K562 (cell line): Measurements from ENCODE around the gene RIIAD1. TPM values are rescaled to one million over a fixed set of nuclear protein-coding genes. Genes with fewer than 3 reads are reported as not detected.

Experiments used
- BRCA1 ChIP-seq, 2 experiments: fragments of 450-650 bp in 1 of 2; sonication (generic) in 1 of 2; formaldehyde crosslinking in 1 of 2; IDR thresholded peaks; 2 replicates each; pipeline versions ENCODE4 v1.5.0 to v1.6.1; 2017 to 2020; ENCODE audit warnings: mild to moderate bottlenecking in 1 of 2, missing genetic modification reagents in 1 of 2
- BRD9 ChIP-seq: fragments of 450-650 bp; IDR thresholded peaks from 2 replicates; pipeline ENCODE4 v1.6.1; 2018; ENCODE audit warnings: low read depth; ENCODE audit not compliant: partially characterized antibody
- CBX3 ChIP-seq, 2 experiments: IDR thresholded peaks; 1 replicate in 1 of 2; 2 replicates in 1 of 2; pipeline ENCODE4 v1.6.1; 2012; ENCODE audit warnings: inconsistent platforms in 2 of 2, low read length in 2 of 2, borderline replicate concordance in 1 of 2, control low read depth in 1 of 2
- CHD4 ChIP-seq: fragments of 200-600 bp; sonication (generic); IDR thresholded peaks from 3 replicates; pipeline ENCODE4 v1.6.1; 2012; ENCODE audit warnings: low read depth, mild to moderate bottlenecking, mixed read lengths, low read length, inconsistent platforms; ENCODE audit not compliant: insufficient read depth, insufficient replicate concordance, poor library complexity, severe bottlenecking
- DEAF1 ChIP-seq: fragments of 450-650 bp; formaldehyde crosslinking; IDR thresholded peaks from 2 replicates; pipeline ENCODE4 v1.4.0; 2020; ENCODE audit warnings: mild to moderate bottlenecking, moderate library complexity
- FOXJ3 ChIP-seq: sonication (generic); formaldehyde crosslinking; IDR thresholded peaks from 2 replicates; pipeline ENCODE4 v1.4.0; 2020; ENCODE audit warnings: mild to moderate bottlenecking, missing genetic modification reagents
- HDAC1 ChIP-seq, 2 experiments: fragments of 450-650 bp; IDR thresholded peaks; 2 replicates each; pipeline ENCODE4 v1.6.1; 2016 to 2017; ENCODE audit warnings: inconsistent platforms in 1 of 2, mild to moderate bottlenecking in 1 of 2, moderate library complexity in 1 of 2
- HMGN3 ChIP-seq: IDR thresholded peaks from 2 replicates; pipeline ENCODE4 v1.6.1; 2011; ENCODE audit warnings: borderline replicate concordance, low read depth, mild to moderate bottlenecking, mixed read lengths, low read length; ENCODE audit not compliant: insufficient read length; ENCODE audit errors: extremely low read depth
- MAX ChIP-seq: sonication (generic); formaldehyde crosslinking; IDR thresholded peaks from 2 replicates; pipeline ENCODE4 v1.9.0; 2022; ENCODE audit warnings: mild to moderate bottlenecking, missing genetic modification reagents
- MCM7 ChIP-seq, 2 experiments: fragments of 450-650 bp; IDR thresholded peaks; 2 replicates each; pipeline ENCODE4 v1.6.1; 2016 to 2018
- NCOA1 ChIP-seq: fragments of 450-650 bp; IDR thresholded peaks from 2 replicates; pipeline ENCODE4 v1.6.1; 2016; ENCODE audit warnings: low read depth
- NFRKB ChIP-seq: fragments of 450-650 bp; IDR thresholded peaks from 2 replicates; pipeline ENCODE4 v1.6.1; 2016; ENCODE audit warnings: low read depth
- PRMT5 ChIP-seq: sonication (generic); formaldehyde crosslinking; IDR thresholded peaks from 2 replicates; pipeline ENCODE4 v1.5.0; 2020; ENCODE audit warnings: missing genetic modification reagents
- PURB ChIP-seq: sonication (generic); formaldehyde crosslinking; IDR thresholded peaks from 2 replicates; pipeline ENCODE4 v1.9.0; 2021; ENCODE audit warnings: low read depth, mild to moderate bottlenecking, missing genetic modification reagents
- RFX5 ChIP-seq: IDR thresholded peaks from 2 replicates; pipeline ENCODE4 v1.6.1; 2011; ENCODE audit warnings: low read depth, mild to moderate bottlenecking, improper control_type of control experiment, low read length
- SUPT5H ChIP-seq: fragments of 450-650 bp; IDR thresholded peaks from 2 replicates; pipeline ENCODE4 v1.6.1; 2016
- XRCC3 ChIP-seq: fragments of 450-650 bp; IDR thresholded peaks from 2 replicates; pipeline ENCODE4 v1.6.1; 2017; ENCODE audit warnings: mild to moderate bottlenecking, moderate library complexity
- YBX1 ChIP-seq: fragments of 450-650 bp; IDR thresholded peaks from 2 replicates; pipeline ENCODE4 v1.7.1; 2016; ENCODE audit warnings: mild to moderate bottlenecking
- ZBTB8A ChIP-seq: fragments of 450-650 bp; IDR thresholded peaks from 2 replicates; pipeline ENCODE4 v1.6.1; 2018; ENCODE audit warnings: mild to moderate bottlenecking, moderate library complexity; ENCODE audit not compliant: partially characterized antibody
- ZNF232 ChIP-seq: sonication (generic); formaldehyde crosslinking; IDR thresholded peaks from 2 replicates; pipeline ENCODE4 v1.8.0; 2022; ENCODE audit warnings: mild to moderate bottlenecking, missing genetic modification reagents
- ZNF282 ChIP-seq: sonication (generic); formaldehyde crosslinking; IDR thresholded peaks from 2 replicates; pipeline ENCODE4 v1.8.1; 2023; ENCODE audit warnings: missing genetic modification reagents
- polyA plus RNA-seq, 8 experiments: library from polyadenylated mRNA; depleted of rRNA in 4 of 8; stranded (reverse) in 5 of 8; unstranded in 3 of 8; fragments of >200 nt; fragmentation: Nextera tagmentation in 2 of 8; fragmentation: Illumina TruSeq in 1 of 8; extraction: Ambion mirVana in 2 of 8; extraction: Trizol in 1 of 8; gene quantifications; 2 replicates each; pipeline versions ENCODE4 v1.2.1 to v1.2.3, GENCODE V29; 2011 to 2014; ENCODE audit warnings: inconsistent platforms in 1 of 8, missing spikeins in 1 of 8
- total RNA-seq, 7 experiments: library from RNA; depleted of rRNA in 6 of 7; stranded (reverse); fragments of >200 nt in 6 of 7; fragmentation: Illumina TruSeq in 2 of 7; extraction: Trizol in 2 of 7; gene quantifications; 2 replicates each; pipeline versions ENCODE4 v1.2.1 to v1.2.3, GENCODE V29; 2011 to 2021; ENCODE audit warnings: low replicate concordance in 1 of 7
- TF ChIP-seq, protein P1 (sequence below), 2 experiments: IDR thresholded peaks in 1 of 2; conservative IDR thresholded peaks in 1 of 2; 2 replicates each; pipeline ENCODE4 v1.6.1; 2016; ENCODE audit warnings: low read depth in 2 of 2, mild to moderate bottlenecking in 1 of 2, missing compliant biosample characterization in 1 of 2, missing genetic modification characterization in 1 of 2, moderate library complexity in 1 of 2

RIIAD1 gene
- total and polyA plus RNA-seq, 9 of the 15 experiments (the other 6 are each of a cell fraction or from before 2014, with no cell fraction given), result not detected

DNA sequence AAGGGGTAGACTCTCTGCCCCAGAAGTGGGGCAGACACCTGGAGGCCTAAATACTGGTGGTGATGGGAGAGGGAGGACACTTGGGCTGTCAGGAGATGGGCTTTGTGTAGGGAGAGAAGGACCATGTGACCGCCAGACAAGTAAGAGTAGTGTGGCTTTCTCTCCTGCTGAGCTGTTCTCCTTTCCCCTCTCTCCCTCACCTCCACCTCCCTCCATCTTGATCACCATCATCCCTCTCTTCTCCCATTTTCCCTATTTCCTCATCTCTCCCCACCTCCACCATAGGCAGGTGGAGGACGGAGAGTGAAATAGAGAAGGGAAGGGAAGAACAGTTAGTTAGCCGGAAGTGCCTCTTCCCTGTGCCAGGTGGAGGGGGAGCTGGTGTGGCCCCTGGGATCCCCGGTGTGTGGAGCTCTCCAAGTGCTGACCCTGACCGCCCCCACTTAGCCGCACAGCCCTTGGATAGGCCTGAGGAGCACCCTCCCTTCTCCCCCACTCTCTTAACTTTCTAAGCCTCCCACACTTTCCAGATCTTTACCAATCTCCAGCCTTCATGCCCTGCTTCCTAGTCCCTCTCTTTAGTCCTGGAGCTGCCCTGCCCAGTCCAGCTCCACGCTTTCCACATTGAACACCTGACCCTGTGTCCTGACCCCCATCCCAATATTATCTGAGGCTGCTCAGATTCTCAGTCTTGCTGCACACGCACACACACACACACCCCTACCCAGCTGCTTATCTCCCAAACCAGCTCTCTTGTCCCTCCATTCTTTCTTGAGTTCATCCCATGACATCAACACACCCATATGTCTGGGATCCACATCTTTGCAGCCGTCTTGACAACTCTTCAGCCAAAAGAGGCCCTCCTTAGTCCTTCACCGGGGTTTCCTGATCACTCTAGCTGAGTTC lies 6.2 kb upstream of the RIIAD1 start (continued):
- no peak for TF ChIP-seq BRCA1 (IDR thresholded peaks at IDR 0.05)
- TF ChIP-seq BRCA1 (CRISPR knock-in tag; IDR thresholded peaks at IDR 0.05), result no peak
- no peak for TF ChIP-seq PRMT5 (CRISPR knock-in tag)
- no peak for TF ChIP-seq HMGN3
- TF ChIP-seq ZBTB8A, result no peak
- no peak for TF ChIP-seq NFRKB
- TF ChIP-seq FOXJ3 (CRISPR knock-in tag), result no peak
- no peak for TF ChIP-seq PURB (CRISPR knock-in tag)
- TF ChIP-seq MCM7 (IDR thresholded peaks at IDR 0.05), result no peak
- TF ChIP-seq RFX5, result no peak
- TF ChIP-seq, protein P1, sequence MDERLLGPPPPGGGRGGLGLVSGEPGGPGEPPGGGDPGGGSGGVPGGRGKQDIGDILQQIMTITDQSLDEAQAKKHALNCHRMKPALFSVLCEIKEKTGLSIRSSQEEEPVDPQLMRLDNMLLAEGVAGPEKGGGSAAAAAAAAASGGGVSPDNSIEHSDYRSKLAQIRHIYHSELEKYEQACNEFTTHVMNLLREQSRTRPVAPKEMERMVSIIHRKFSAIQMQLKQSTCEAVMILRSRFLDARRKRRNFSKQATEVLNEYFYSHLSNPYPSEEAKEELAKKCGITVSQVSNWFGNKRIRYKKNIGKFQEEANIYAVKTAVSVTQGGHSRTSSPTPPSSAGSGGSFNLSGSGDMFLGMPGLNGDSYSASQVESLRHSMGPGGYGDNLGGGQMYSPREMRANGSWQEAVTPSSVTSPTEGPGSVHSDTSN (CRISPR knock-in tag; IDR thresholded peaks at IDR 0.05; ENCODE audit: low read depth), result no peak
- TF ChIP-seq, protein P1 (tag; conservative IDR thresholded peaks at IDR 0.05; ENCODE audit: low read depth), result 0 out of 2 replicates have a peak, but pooled peaks have one; percentile 39
- TF ChIP-seq BRD9, result no peak
- TF ChIP-seq MAX (CRISPR knock-in tag), result no peak
- TF ChIP-seq ZNF232, result no peak
- no peak for TF ChIP-seq YBX1
- TF ChIP-seq SUPT5H, result no peak
- no peak for TF ChIP-seq DEAF1
- TF ChIP-seq CBX3 (IDR thresholded peaks at IDR 0.05; ENCODE audit: borderline replicate concordance in 1 of 2, low read length in 2 of 2), result no peak
- TF ChIP-seq CHD4, result no peak
- TF ChIP-seq NCOA1, result peak; percentile 53; the same call in 1 of the 2 replicates
- TF ChIP-seq ZNF282, result no peak
- no peak for TF ChIP-seq XRCC3
- TF ChIP-seq HDAC1 (IDR thresholded peaks at IDR 0.05), result peak in 1 of 2 experiments; percentile 92; a peak in 2 of 4 replicates
